Brain microvascular endothelial cell (primary cell): ENCODE results near the gene SRPK3.
"Not testable (repeated sequence)": the region's sequence is repeated elsewhere in the genome, so short reads cannot be mapped to it uniquely, and the experiment has no call there.

Experiments used
- DNase-seq: peaks from one replicate; pipeline ENCODE4 v3.0.0-alpha.2; 2020
- H3K27ac ChIP-seq: fragments of 250-450 bp; sonication (Bioruptor Pico); 2 replicates; pipeline ENCODE4 v1.5.1; 2020; ENCODE audit warnings: mild to moderate bottlenecking, moderate library complexity
- H3K27me3 ChIP-seq: fragments of 250-450 bp; sonication (Bioruptor Pico); replicated peaks from 2 replicates; pipeline ENCODE4 v1.5.1; 2020; ENCODE audit warnings: mild to moderate bottlenecking
- H3K36me3 ChIP-seq: fragments of 250-450 bp; sonication (Bioruptor Pico); replicated peaks from 2 replicates; pipeline ENCODE4 v1.5.1; 2020; ENCODE audit warnings: mild to moderate bottlenecking
- H3K4me3 ChIP-seq: 2 replicates; pipeline ENCODE4 v1.5.1; 2011; ENCODE audit warnings: low read depth, mild to moderate bottlenecking, control low read depth, low read length, moderate library complexity
- in situ Hi-C: cut with HindIII; loops from 2 replicates; pipeline ENCODE4 v1.10.0; 2017; ENCODE audit warnings: low sequenced_read_pairs, low pct_ligation_motif_present
- TF ChIP-seq, protein P1 (sequence below): IDR thresholded peaks from 2 replicates; pipeline ENCODE4 v1.5.1; 2011; ENCODE audit warnings: low read depth, mild to moderate bottlenecking, moderate library complexity, low read length, control low read depth, inconsistent platforms; ENCODE audit errors: missing control alignments

Gene SRPK3

DNA sequence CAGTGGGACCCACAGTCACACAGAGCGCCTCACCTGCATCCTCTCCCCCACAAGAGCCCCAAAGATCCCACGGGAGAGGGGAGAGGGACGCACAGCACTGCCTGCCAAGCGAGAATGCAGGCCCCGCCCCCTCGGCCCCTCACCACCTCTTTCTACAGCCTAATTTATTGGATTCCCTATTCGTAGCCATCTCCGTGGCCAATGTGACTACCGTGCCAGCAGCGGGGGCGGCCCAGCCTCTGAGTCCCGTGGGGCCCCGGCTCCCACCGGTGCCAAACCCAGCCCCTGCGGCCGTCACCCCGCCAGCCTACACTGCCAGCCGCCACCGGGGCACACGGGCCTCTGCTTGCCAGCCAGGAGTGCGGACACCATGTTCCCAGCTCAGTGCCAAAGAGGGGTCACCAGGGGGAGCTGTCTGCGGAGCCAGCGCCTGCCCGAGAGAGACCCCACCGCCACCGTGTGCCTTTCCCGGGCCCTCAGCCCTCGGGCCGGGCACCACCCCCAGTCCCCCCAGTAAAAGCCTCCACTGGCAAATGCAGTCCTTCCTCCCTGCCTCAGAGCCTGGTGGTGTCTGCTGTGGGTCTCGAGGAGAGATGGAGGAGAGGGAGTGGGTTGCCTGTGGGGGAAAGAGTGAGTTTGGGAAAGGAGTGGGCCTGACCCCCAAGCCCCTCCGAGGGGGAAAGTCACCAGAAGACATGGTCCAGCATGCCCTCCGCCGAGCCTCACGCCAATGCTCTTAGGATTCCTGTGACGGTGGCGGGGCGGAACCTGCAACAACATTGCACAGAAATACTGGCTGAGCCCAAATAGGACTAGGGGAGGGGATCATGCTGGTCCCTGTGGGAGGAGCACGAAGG is 36.4 kb upstream of the SRPK3 start:
- no peaks in the 10 kb centered on the region for H3K27me3 ChIP-seq
- H3K27ac ChIP-seq: no peak overlapping the region
- H3K36me3 ChIP-seq: no peaks in the 10 kb centered on the region
- DNase-seq: no peak
- no peak overlapping the region for H3K4me3 ChIP-seq
- in situ Hi-C loops: no loop called here
- TF ChIP-seq, protein P1, sequence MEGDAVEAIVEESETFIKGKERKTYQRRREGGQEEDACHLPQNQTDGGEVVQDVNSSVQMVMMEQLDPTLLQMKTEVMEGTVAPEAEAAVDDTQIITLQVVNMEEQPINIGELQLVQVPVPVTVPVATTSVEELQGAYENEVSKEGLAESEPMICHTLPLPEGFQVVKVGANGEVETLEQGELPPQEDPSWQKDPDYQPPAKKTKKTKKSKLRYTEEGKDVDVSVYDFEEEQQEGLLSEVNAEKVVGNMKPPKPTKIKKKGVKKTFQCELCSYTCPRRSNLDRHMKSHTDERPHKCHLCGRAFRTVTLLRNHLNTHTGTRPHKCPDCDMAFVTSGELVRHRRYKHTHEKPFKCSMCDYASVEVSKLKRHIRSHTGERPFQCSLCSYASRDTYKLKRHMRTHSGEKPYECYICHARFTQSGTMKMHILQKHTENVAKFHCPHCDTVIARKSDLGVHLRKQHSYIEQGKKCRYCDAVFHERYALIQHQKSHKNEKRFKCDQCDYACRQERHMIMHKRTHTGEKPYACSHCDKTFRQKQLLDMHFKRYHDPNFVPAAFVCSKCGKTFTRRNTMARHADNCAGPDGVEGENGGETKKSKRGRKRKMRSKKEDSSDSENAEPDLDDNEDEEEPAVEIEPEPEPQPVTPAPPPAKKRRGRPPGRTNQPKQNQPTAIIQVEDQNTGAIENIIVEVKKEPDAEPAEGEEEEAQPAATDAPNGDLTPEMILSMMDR: peak; percentile 47

DNA sequence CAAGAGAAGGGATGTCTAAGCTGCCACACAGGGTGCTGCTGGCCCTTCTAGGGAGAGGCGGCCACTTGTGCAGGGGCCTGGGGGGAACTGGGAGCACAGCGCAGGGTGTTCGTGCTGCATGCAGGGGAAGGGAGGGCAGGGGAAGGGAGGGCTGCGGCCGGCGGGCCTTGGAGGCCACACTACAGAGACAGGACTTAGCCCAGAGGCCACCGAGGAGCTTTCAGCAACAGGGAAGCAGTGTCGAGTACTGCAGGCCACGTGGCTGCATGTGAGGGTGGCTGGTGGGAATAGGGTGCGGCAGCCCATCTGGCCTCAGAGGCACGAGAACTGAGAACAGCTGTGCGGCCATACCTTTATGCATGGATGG is 35.8 kb upstream of the SRPK3 start:
- DNase-seq, H3K27ac ChIP-seq, H3K4me3 ChIP-seq, H3K27me3 ChIP-seq, H3K36me3 ChIP-seq, in situ Hi-C loops: not testable (repeated sequence)

DNA sequence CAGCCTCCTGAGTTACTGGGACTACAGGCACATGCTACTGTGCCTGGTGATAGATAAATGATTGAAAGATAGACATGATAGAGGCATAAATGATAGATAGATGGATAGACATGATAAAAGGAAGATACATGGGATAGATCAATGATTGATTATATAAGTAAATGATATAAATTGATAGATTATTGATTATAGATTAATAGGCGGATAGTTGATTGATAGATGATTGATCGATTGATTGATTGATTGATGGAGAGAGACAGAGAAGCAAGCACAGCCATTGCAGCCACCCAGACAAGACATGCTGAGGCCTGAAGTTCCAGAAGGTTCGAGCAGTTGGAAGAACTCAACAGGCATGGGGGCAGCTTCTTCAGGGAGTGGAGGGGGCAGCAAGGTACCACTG is 34.5 kb upstream of the SRPK3 start:
- TF ChIP-seq, protein P1: no peak

DNA sequence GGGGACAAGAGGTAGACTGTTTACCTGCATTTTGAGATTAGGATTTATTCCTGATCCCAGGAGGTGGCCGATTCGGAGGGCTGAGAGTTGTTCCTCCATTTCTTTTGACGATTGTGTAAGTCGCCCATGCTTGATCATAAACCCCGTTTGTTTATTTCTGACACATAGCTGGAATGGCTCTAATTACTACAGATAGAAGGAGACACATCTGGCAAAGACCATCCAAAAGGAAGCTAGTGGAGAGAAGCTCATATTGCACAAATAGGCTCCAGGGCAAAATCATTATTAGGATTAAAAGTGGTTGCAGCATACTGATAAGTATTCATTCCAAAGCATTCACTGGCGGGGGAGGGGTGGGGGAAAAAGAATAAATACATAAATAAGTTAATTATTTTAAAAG is 33.9 kb upstream of the SRPK3 start:
- in situ Hi-C loops, H3K27me3 ChIP-seq, H3K27ac ChIP-seq, H3K36me3 ChIP-seq, H3K4me3 ChIP-seq, DNase-seq: not testable (repeated sequence)

More for the DNA sequence above, 34.5 kb upstream of the SRPK3 start:
- in situ Hi-C loops: no loop called here
- Histone ChIP-seq H3K27me3 (no peaks in the 10 kb centered on the region), H3K4me3 (no peak overlapping the region), H3K27ac (no peak overlapping the region), H3K36me3 (no peaks in the 10 kb centered on the region)
- no peak for DNase-seq

DNA sequence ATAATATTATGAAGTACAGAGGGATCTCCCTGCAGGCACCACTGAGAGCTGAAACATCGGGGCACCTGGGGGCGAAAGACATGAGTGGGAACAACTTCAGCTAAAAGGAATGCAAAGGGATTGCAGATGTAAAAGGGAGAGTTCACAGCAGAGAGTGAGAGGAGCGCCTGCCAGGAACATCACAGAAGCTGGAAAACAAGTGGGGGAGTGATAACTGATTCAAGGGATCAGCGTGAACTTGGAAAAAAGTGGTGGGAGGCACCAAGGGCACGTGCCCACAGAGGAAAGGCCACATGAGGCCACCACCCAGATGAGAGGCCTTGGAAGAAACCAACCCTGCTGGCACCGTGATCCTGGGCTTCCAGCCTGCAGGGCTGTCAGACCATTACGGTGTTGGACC is 31.8 kb upstream of the SRPK3 start:
- H3K27me3 ChIP-seq, H3K36me3 ChIP-seq, in situ Hi-C loops, H3K4me3 ChIP-seq, H3K27ac ChIP-seq, DNase-seq: not testable (repeated sequence)

DNA sequence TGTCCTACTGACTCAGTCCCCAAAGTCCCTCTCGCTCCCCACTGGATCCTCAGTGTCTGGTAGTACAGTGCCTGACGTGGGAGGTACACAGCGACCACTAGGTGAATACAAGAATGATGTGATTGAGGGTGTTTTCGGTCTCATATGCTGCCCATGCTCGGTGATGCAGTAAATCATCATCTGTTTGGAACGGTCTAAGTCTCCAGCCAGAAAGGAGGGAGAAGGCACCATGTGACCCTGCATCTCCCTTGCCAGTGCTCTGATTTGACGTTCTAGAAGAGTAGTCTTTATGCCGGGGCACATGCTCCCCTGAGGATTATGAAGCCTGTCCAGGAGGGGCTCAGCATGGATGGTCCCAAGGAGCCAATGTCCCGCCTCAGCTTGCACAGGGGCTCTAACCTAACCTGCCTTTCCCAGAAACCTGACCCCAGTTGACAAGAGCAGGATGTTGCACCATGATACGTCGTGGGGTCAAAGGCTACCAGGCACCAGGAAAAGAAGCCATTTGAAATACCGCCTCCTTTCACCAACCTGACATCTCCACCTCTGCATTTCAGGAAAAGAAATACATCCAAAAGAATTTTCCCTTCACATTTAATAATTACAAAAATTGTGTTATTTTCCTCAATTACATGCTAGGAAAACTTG is 30.6 kb upstream of the SRPK3 start:
- no peak for DNase-seq

DNA sequence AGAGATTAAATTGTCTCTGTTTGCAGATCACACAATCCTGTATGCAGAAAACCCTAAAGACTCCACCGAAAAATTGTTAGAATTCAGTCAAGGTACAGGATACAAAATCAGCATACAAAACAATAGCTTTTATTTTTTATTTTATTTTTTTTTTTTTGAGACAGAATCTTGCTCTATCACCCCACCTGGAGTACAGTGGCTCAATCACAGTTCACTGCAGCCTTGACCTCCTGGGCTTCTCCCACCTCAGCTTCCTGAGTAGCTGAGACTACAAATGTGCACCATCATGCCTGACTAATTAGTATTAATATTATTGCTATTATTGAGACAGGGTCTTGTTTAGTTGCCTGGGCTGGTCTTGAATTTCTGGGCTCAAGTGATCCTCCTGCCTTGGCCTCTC is 25.7 kb upstream of the SRPK3 start:
- Histone ChIP-seq H3K27me3 (no peaks in the 10 kb centered on the region), H3K4me3 (no peak overlapping the region), H3K27ac (no peak overlapping the region), H3K36me3 (no peaks in the 10 kb centered on the region)
- TF ChIP-seq, protein P1: peak; percentile 4
- in situ Hi-C loops: no loop called here
- DNase-seq: no peak

More for the DNA sequence above, 30.6 kb upstream of the SRPK3 start:
- TF ChIP-seq, protein P1: no peak
- Histone ChIP-seq H3K27me3 (no peaks in the 10 kb centered on the region), H3K27ac (no peak overlapping the region), H3K36me3 (no peaks in the 10 kb centered on the region), H3K4me3 (no peak overlapping the region)
- in situ Hi-C loops: no loop called here
